Adrenal gland (tissue), 12 donors: ENCODE measurements around the gene HLA-DQA1. TPM values are rescaled to one million over a fixed set of nuclear protein-coding genes. Genes with fewer than 3 reads are reported as not detected.

Experiments used
- DNase-seq, 7 donors: peaks; one replicate each; pipeline ENCODE4 v3.0.0-alpha.2; 2019 to 2020
- H3K27ac ChIP-seq, 5 donors: fragments of 200-600 bp; sonication (generic) in 4 of 5; 1 replicate in 3 of 5; 2 replicates in 2 of 5; pipeline versions ENCODE4 v1.5.1 to v1.8.0; 2016 to 2020; ENCODE audit warnings: mild to moderate bottlenecking in 1 of 5
- H3K27me3 ChIP-seq: fragments of 200-600 bp; 2 replicates; pipeline ENCODE4 v1.8.0; 2021
- H3K36me3 ChIP-seq, 2 donors: fragments of 200-600 bp; replicated peaks in 1 of 2; 1 replicate in 1 of 2; 2 replicates in 1 of 2; pipeline versions ENCODE4 v1.5.1 to v1.8.0; 2018 to 2022
- H3K4me1 ChIP-seq, 2 donors: fragments of 200-600 bp; replicated peaks in 1 of 2; 1 replicate in 1 of 2; 2 replicates in 1 of 2; pipeline versions ENCODE4 v1.5.1 to v1.8.0; 2018 to 2021
- H3K4me3 ChIP-seq, 4 donors: fragments of 200-600 bp; sonication (generic) in 3 of 4; one replicate each; pipeline ENCODE4 v1.5.1; 2016 to 2018
- H3K9me3 ChIP-seq, 3 donors: fragments of 200-600 bp; sonication (generic) in 1 of 3; replicated peaks in 1 of 3; 1 replicate in 2 of 3; 2 replicates in 1 of 3; pipeline versions ENCODE4 v1.5.1 to v1.8.0; 2016 to 2021
- CTCF ChIP-seq, 6 experiments: fragments of 450-650 bp in 4 of 6; fragments of 200-600 bp in 2 of 6; sonication (generic) in 1 of 6; IDR thresholded peaks; 1 replicate in 5 of 6; 2 replicates in 1 of 6; pipeline versions ENCODE4 v1.5.1 to v1.8.0; 2016 to 2021; ENCODE audit warnings: antibody characterized with exemption in 6 of 6, mild to moderate bottlenecking in 2 of 6, moderate library complexity in 1 of 6
- POLR2A ChIP-seq, 2 donors: fragments of 450-650 bp; IDR thresholded peaks; one replicate each; pipeline ENCODE4 v1.6.1; 2017; ENCODE audit warnings: antibody characterized with exemption in 2 of 2, mild to moderate bottlenecking in 2 of 2, moderate library complexity in 1 of 2
- WGBS, 4 donors: extraction: QIAGEN DNeasy Blood & Tissue Kit in 2 of 4; methylation state at CpG; one replicate each; pipeline versions ENCODE4 v1.1.5 to v1.1.7; 2013 to 2017; 5-methylcytosine and 5-hydroxymethylcytosine counted together
- intact Hi-C, 2 donors: fragments of 100-400 bp; cut with DNase I; formaldehyde crosslinking; loops; one replicate each; pipeline versions ENCODE4 v1.14.1 to v1.15.0; 2022 to 2023
- polyA plus RNA-seq, 3 donors: library from polyadenylated mRNA; stranded (reverse); fragments of 200-250 nt in 2 of 3; fragments of 350-450 nt in 1 of 3; fragmentation: Illumina TruSeq in 1 of 3; extraction: RNeasy Lipid Tissue Mini Kit (QIAGEN cat#74804) in 1 of 3; gene quantifications; one replicate each; pipeline ENCODE4 v1.2.3, GENCODE V29; 2013 to 2014
- total RNA-seq, 9 donors: library from RNA; depleted of rRNA in 4 of 9; stranded (reverse); fragments of >200 nt in 4 of 9; fragments of 120-200 nt in 1 of 9; fragmentation: NEBNext Ultra II Directional in 1 of 9; extraction: Animal tissue kit (Norgen Biotek cat#: 25700) in 1 of 9; gene quantifications; one replicate each; pipeline versions ENCODE4 v1.1.0 to v1.2.4, GENCODE V29; 2013 to 2023
- donor health status: healthy with polysubstance abuse.
- donor health status: Bipolar disorder and iron deficiency.
- donor health status: DM: yes; HTN: yes; CAD: no.
- donor health status: DM: no; HTN: no; CAD: no.
- donor health status: DM: no; HTN: no; CAD: no.
- donor health status: DM: yes; HTN: yes; CAD: no.

Gene HLA-DQA1
- total and polyA plus RNA-seq, 12 donors, result 0.22 to 135 (median 16.0) TPM

GRCh38 chr6:32689531-32690501 is 52.6 kb downstream of the HLA-DQA1 start:
- H3K27me3 ChIP-seq, result no peaks in the 10 kb centered on the region
- intact Hi-C loops, result no loop called here
- H3K4me1 ChIP-seq, result no peaks in the 10 kb centered on the region
- no peak overlapping the region for H3K27ac ChIP-seq
- no peak for DNase-seq
- no peak overlapping the region for H3K4me3 ChIP-seq
- H3K9me3 ChIP-seq, result peaks cover 0 to 8% (median 0%) of the 10 kb centered on the region in 3 donors
- no peak for TF ChIP-seq POLR2A (IDR thresholded peaks at IDR 0.05)
- no peaks in the 10 kb centered on the region for H3K36me3 ChIP-seq
- WGBS, 4 donors, result 53 to 67% (median 61%) methylated on average over 5 of the region's 5 CpGs

GRCh38 chr6:32692019-32692418 is 54.8 kb downstream of the HLA-DQA1 start:
- H3K36me3 ChIP-seq, result no peaks in the 10 kb centered on the region
- H3K9me3 ChIP-seq, result peaks cover 0 to 8% (median 0%) of the 10 kb centered on the region in 3 donors
- TF ChIP-seq CTCF (IDR thresholded peaks at IDR 0.05) (peak in 4 of 6 experiments; percentile 26 to 55 (median 34)), POLR2A (IDR thresholded peaks at IDR 0.05) (no peak)
- no peak overlapping the region for H3K4me3 ChIP-seq
- DNase-seq, result peak in 5 of 7 donors; percentile 10 to 58 (median 31)
- 0 to 2% (median 0%) methylated on average over 1 of the region's 1 CpG for WGBS, 4 donors
- H3K4me1 ChIP-seq, result no peaks in the 10 kb centered on the region
- no peak overlapping the region for H3K27ac ChIP-seq
- H3K27me3 ChIP-seq, result no peaks in the 10 kb centered on the region
- intact Hi-C loops, result no loop called here

Other genes starting within 250 kb of the HLA-DQA1 start
- gene BTNL2, start 230.2 kb upstream of the HLA-DQA1 start, total RNA-seq, result under 1 TPM in 1 of 9 donors, not detected in 8; 0.31 TPM
- gene BTNL2, start 230.2 kb upstream of the HLA-DQA1 start, polyA plus RNA-seq, result not detected
- gene HLA-DRA, start 197.5 kb upstream of the HLA-DQA1 start, total RNA-seq, result 1,000 to 10,000 TPM in 1 of 9 donors, 100 to 1,000 TPM in 7, 10 to 100 TPM in 1; 36.8 to 1,447 (median 612) TPM
- 100 to 1,000 TPM; 101 to 572 (median 129) TPM for gene HLA-DRA, start 197.5 kb upstream of the HLA-DQA1 start, polyA plus RNA-seq
- gene HLA-DRB5, start 107.1 kb upstream of the HLA-DQA1 start, total RNA-seq, result 100 to 1,000 TPM in 2 of 9 donors, 10 to 100 TPM in 3, 1 to 10 TPM in 1, under 1 TPM in 1, not detected in 2; 0.55 to 694 (median 29.5) TPM
- 10 to 100 TPM in 1 of 3 donors, under 1 TPM in 2; 0.34 to 27.2 (median 0.48) TPM for gene HLA-DRB5, start 107.1 kb upstream of the HLA-DQA1 start, polyA plus RNA-seq
- 100 to 1,000 TPM in 6 of 9 donors, 10 to 100 TPM in 3; 14.8 to 627 (median 152) TPM for gene HLA-DRB1, start 47.6 kb upstream of the HLA-DQA1 start, total RNA-seq
- 100 to 1,000 TPM in 1 of 3 donors, 10 to 100 TPM in 2; 33.1 to 104 (median 69.2) TPM for gene HLA-DRB1, start 47.6 kb upstream of the HLA-DQA1 start, polyA plus RNA-seq
- gene HLA-DQB1, start 29.3 kb downstream of the HLA-DQA1 start, total RNA-seq, result 100 to 1,000 TPM in 1 of 9 donors, 10 to 100 TPM in 2, 1 to 10 TPM in 6; 1.4 to 208 (median 9.0) TPM
- 100 to 1,000 TPM in 2 of 3 donors, 1 to 10 TPM in 1; 8.8 to 189 (median 151) TPM for gene HLA-DQB1, start 29.3 kb downstream of the HLA-DQA1 start, polyA plus RNA-seq
- 10 to 100 TPM in 1 of 9 donors, 1 to 10 TPM in 6, under 1 TPM in 1, not detected in 1; 0.47 to 17.8 (median 2.4) TPM for gene HLA-DQA2, start 104.0 kb downstream of the HLA-DQA1 start, total RNA-seq
- gene HLA-DQA2, start 104.0 kb downstream of the HLA-DQA1 start, polyA plus RNA-seq, result 1 to 10 TPM in 1 of 3 donors, not detected in 2; 3.0 TPM
- gene HLA-DQB2, start 126.1 kb downstream of the HLA-DQA1 start, total RNA-seq, result 10 to 100 TPM in 2 of 9 donors, 1 to 10 TPM in 3, under 1 TPM in 3, not detected in 1; 0.17 to 19.1 (median 2.8) TPM
- under 1 TPM in 1 of 3 donors, not detected in 2; 0.31 TPM for gene HLA-DQB2, start 126.1 kb downstream of the HLA-DQA1 start, polyA plus RNA-seq
- gene HLA-DOB, start 179.6 kb downstream of the HLA-DQA1 start, total RNA-seq, result under 1 TPM in 5 of 9 donors, not detected in 4; 0.28 to 0.69 (median 0.61) TPM
- 1 to 10 TPM in 1 of 3 donors, under 1 TPM in 2; 0.71 to 1.6 (median 0.99) TPM for gene HLA-DOB, start 179.6 kb downstream of the HLA-DQA1 start, polyA plus RNA-seq
- gene TAP2, start 201.3 kb downstream of the HLA-DQA1 start, total RNA-seq, result 10 to 100 TPM in 6 of 9 donors, 1 to 10 TPM in 3; 4.8 to 48.0 (median 19.4) TPM
- gene TAP2, start 201.3 kb downstream of the HLA-DQA1 start, polyA plus RNA-seq, result 10 to 100 TPM; 20.5 to 24.3 (median 21.5) TPM
- gene PSMB8, start 206.6 kb downstream of the HLA-DQA1 start, total RNA-seq, result 100 to 1,000 TPM in 1 of 9 donors, 10 to 100 TPM in 8; 49.2 to 114 (median 87.9) TPM
- gene PSMB8, start 206.6 kb downstream of the HLA-DQA1 start, polyA plus RNA-seq, result 100 to 1,000 TPM in 2 of 3 donors, 10 to 100 TPM in 1; 63.0 to 195 (median 137) TPM
- gene TAP1, start 216.3 kb downstream of the HLA-DQA1 start, total RNA-seq, result 10 to 100 TPM; 19.7 to 76.9 (median 49.4) TPM
- 10 to 100 TPM; 24.9 to 77.9 (median 52.2) TPM for gene TAP1, start 216.3 kb downstream of the HLA-DQA1 start, polyA plus RNA-seq
- gene PSMB9, start 216.8 kb downstream of the HLA-DQA1 start, total RNA-seq, result 10 to 100 TPM; 13.4 to 69.8 (median 41.1) TPM
- 10 to 100 TPM; 13.8 to 52.9 (median 33.5) TPM for gene PSMB9, start 216.8 kb downstream of the HLA-DQA1 start, polyA plus RNA-seq